Astrocyte of the hippocampus (primary cell): ENCODE data around the gene HADHA.

Source experiments
- DNase-seq: peaks from one replicate; pipeline ENCODE4 v3.0.0; 2011; ENCODE audit warnings: low read depth, low spot score

Gene HADHA

GRCh38 chr2:26141145-26141769 lies 103.2 kb downstream of the HADHA start:
- no peak for DNase-seq
